SK-N-SH (cell line): ENCODE results near the gene OR52M1. TPM values are rescaled to one million over a fixed set of nuclear protein-coding genes. Genes with fewer than 3 reads are reported as not detected.

ENCODE experiments used
- CTCF ChIA-PET: fragments of 300-600, 350-600 bp; formaldehyde crosslinking; extraction: SDS; loops from one replicate; lab custom pipeline; 2021; lab: Yijun Ruan, JAX
- POLR2A ChIA-PET: fragments of 350-600 bp; sonication (Branson Sonifier 250); formaldehyde crosslinking; extraction: SDS; loops from one replicate; lab custom pipeline; 2020; ENCODE audit warnings: antibody characterized with exemption, inconsistent platforms; lab: Yijun Ruan, JAX
- DNase-seq: peaks from one replicate; pipeline ENCODE4 v3.0.0; 2012
- H2AFZ ChIP-seq: fragments of 200-600 bp; sonication (generic); 2 replicates; pipeline ENCODE4 v1.8.1; 2016; ENCODE audit warnings: antibody characterized with exemption, mild to moderate bottlenecking, low read depth
- H3F3A ChIP-seq: fragments of 200-600 bp; sonication (generic); replicated peaks from 2 replicates; pipeline ENCODE3; 2016; ENCODE audit warnings: antibody characterized with exemption, mild to moderate bottlenecking; ENCODE audit not compliant: insufficient read depth
- H3K27ac ChIP-seq, 2 experiments: fragments of 200-500 bp in 1 of 2; fragments of 200-600 bp in 1 of 2; sonication (Bioruptor generic) in 1 of 2; sonication (generic), shearing (Covaris generic) in 1 of 2; 2 replicates each; pipeline versions ENCODE4 v1.5.1 to v1.6.1; 2014 to 2016; ENCODE audit warnings: low read depth in 2 of 2, inconsistent platforms in 1 of 2, low read length in 1 of 2, mild to moderate bottlenecking in 1 of 2, mixed read lengths in 1 of 2
- H3K27me3 ChIP-seq: fragments of 200-600 bp; sonication (generic), shearing (Covaris generic); 2 replicates; pipeline ENCODE4 v1.6.1; 2016; ENCODE audit warnings: mixed run types; ENCODE audit not compliant: insufficient read depth
- H3K36me3 ChIP-seq, 2 experiments: fragments of 200-500 bp in 1 of 2; fragments of 200-600 bp in 1 of 2; sonication (Bioruptor generic) in 1 of 2; sonication (generic) in 1 of 2; replicated peaks in 1 of 2; 2 replicates each; pipeline versions ENCODE3 to v1.5.1; 2014 to 2016; ENCODE audit warnings: low read length in 1 of 2, mild to moderate bottlenecking in 1 of 2; ENCODE audit not compliant: insufficient read depth in 2 of 2, control insufficient read depth in 1 of 2
- H3K4me1 ChIP-seq, 2 experiments: fragments of 200-500 bp in 1 of 2; fragments of 200-600 bp in 1 of 2; sonication (Bioruptor generic) in 1 of 2; sonication (generic), shearing (Covaris generic) in 1 of 2; 2 replicates each; pipeline versions ENCODE4 v1.5.1 to v1.6.1; 2014 to 2016; ENCODE audit warnings: low read depth in 1 of 2, low read length in 1 of 2, mixed run types in 1 of 2; ENCODE audit not compliant: insufficient read depth in 2 of 2, control insufficient read depth in 1 of 2
- H3K4me2 ChIP-seq: fragments of 200-600 bp; sonication (generic), shearing (Covaris generic); 2 replicates; pipeline ENCODE4 v1.6.1; 2017; ENCODE audit warnings: mixed run types
- H3K4me3 ChIP-seq, 2 experiments: fragments of 200-500 bp in 1 of 2; fragments of 200-600 bp in 1 of 2; sonication (Bioruptor generic) in 1 of 2; sonication (generic), shearing (Covaris generic) in 1 of 2; 2 replicates each; pipeline versions ENCODE4 v1.5.1 to v1.8.1; 2014 to 2016; ENCODE audit warnings: low read depth in 2 of 2, inconsistent platforms in 1 of 2, low read length in 1 of 2, mild to moderate bottlenecking in 1 of 2, mixed read lengths in 1 of 2, moderate library complexity in 1 of 2
- H3K79me2 ChIP-seq: fragments of 200-600 bp; sonication (generic); 2 replicates; pipeline ENCODE4 v1.8.1; 2017; ENCODE audit warnings: mild to moderate bottlenecking; ENCODE audit not compliant: insufficient read depth
- H3K9ac ChIP-seq: fragments of 200-600 bp; sonication (generic); 2 replicates; pipeline ENCODE4 v1.6.1; 2017; ENCODE audit warnings: mixed run types
- H3K9me2 ChIP-seq: fragments of 200-600 bp; sonication (generic); 2 replicates; pipeline ENCODE4 v1.6.1; 2017; ENCODE audit warnings: mixed run types
- H3K9me3 ChIP-seq: fragments of 200-600 bp; sonication (generic); 2 replicates; pipeline ENCODE4 v1.6.1; 2017; ENCODE audit warnings: mixed run types, mild to moderate bottlenecking, moderate library complexity
- H4K20me1 ChIP-seq: fragments of 200-600 bp; sonication (generic); 2 replicates; pipeline ENCODE4 v1.6.1; 2017; ENCODE audit warnings: mild to moderate bottlenecking, mixed run types; ENCODE audit not compliant: insufficient read depth
- CHD2 ChIP-seq: fragments of 150-350 bp; IDR thresholded peaks from 2 replicates; pipeline ENCODE4 v1.6.1; 2018; ENCODE audit warnings: low read length; ENCODE audit not compliant: partially characterized antibody
- IRF3 ChIP-seq: fragments of 150-350 bp; IDR thresholded peaks from 2 replicates; pipeline ENCODE4 v1.6.1; 2016; ENCODE audit warnings: mild to moderate bottlenecking, low read depth, low read length
- MAX ChIP-seq: IDR thresholded peaks from 2 replicates; pipeline ENCODE4 v1.4.0; 2012; ENCODE audit warnings: low read depth
- MEF2A ChIP-seq: IDR thresholded peaks from 2 replicates; pipeline ENCODE4 v1.4.0; 2012; ENCODE audit warnings: low read depth, borderline replicate concordance
- MXI1 ChIP-seq: IDR thresholded peaks from 2 replicates; pipeline ENCODE4 v1.6.1; 2012; ENCODE audit warnings: mild to moderate bottlenecking, low read depth, low read length, improper control_type of control experiment
- NFIC ChIP-seq: IDR thresholded peaks from 2 replicates; pipeline ENCODE4 v1.4.0; 2012; ENCODE audit warnings: borderline replicate concordance
- PBX3 ChIP-seq: IDR thresholded peaks from 2 replicates; pipeline ENCODE4; 2012
- TAF1 ChIP-seq: IDR thresholded peaks from 2 replicates; pipeline ENCODE4 v1.6.1; 2012; ENCODE audit warnings: low read depth, mild to moderate bottlenecking, low read length, moderate library complexity, borderline replicate concordance
- TCF12 ChIP-seq: IDR thresholded peaks from 2 replicates; pipeline ENCODE4 v1.4.0; 2012
- USF1 ChIP-seq: IDR thresholded peaks from 2 replicates; pipeline ENCODE4 v1.4.0; 2012; ENCODE audit warnings: low read depth, borderline replicate concordance
- USF2 ChIP-seq: fragments of 150-350 bp; IDR thresholded peaks from 2 replicates; pipeline ENCODE4 v1.6.1; 2017; ENCODE audit warnings: antibody characterized with exemption, low read length, low read depth, borderline replicate concordance
- ZBTB33 ChIP-seq: IDR thresholded peaks from 2 replicates; pipeline ENCODE4 v1.4.0; 2012; ENCODE audit warnings: low read depth, borderline replicate concordance
- WGBS: methylation state at CpG from one replicate; pipeline ENCODE4 v1.1.6; 2017; ENCODE audit warnings: low lambda C conversion rate; 5-methylcytosine and 5-hydroxymethylcytosine counted together
- polyA plus RNA-seq, 3 experiments: library from polyadenylated mRNA; depleted of rRNA; stranded (reverse); fragments of >200 nt; gene quantifications; 2 replicates each; pipeline ENCODE4 v1.2.3, GENCODE V29; 2012

OR52M1 gene
- polyA plus RNA-seq, 1 of the 3 experiments (the other 2 are of a cell fraction), result not detected

GRCh38 chr11:4576880-4577279 lies 31.9 kb downstream of the OR52M1 start:
- Histone ChIP-seq H3K79me2 (no peaks in the 10 kb centered on the region), H3K4me1 (no peaks in the 10 kb centered on the region), H3K9ac (no peak overlapping the region), H3K36me3 (no peaks in the 10 kb centered on the region), H3K4me2 (no peak overlapping the region), H4K20me1 (no peaks in the 10 kb centered on the region), H2AFZ (no peak overlapping the region), H3K27me3 (peaks cover 10% of the 10 kb centered on the region; the same call in 1 of the 2 replicates), H3K9me3 (no peaks in the 10 kb centered on the region), H3K9me2 (no peaks in the 10 kb centered on the region), H3K27ac (no peak overlapping the region), H3F3A (no peaks in the 10 kb centered on the region), H3K4me3 (no peak overlapping the region)
- POLR2A ChIA-PET, result no interaction called here
- no peak for TF ChIP-seq MAX
- no peak for TF ChIP-seq USF1
- TF ChIP-seq USF2, result no peak
- no peak for TF ChIP-seq TAF1
- TF ChIP-seq CHD2, result no peak
- no peak for TF ChIP-seq ZBTB33
- 7% methylated on average over 3 of the region's 3 CpGs for WGBS
- no peak for DNase-seq
- CTCF ChIA-PET, result no interaction called here

- no peak overlapping the region for H3K4me2 ChIP-seq
- 2% methylated on average over 2 of the region's 2 CpGs for WGBS
- H3K36me3 ChIP-seq, result no peaks in the 10 kb centered on the region
- no peaks in the 10 kb centered on the region for H3K4me1 ChIP-seq
- H3K4me3 ChIP-seq, result no peak overlapping the region
- POLR2A ChIA-PET, result no interaction called here
- no peaks in the 10 kb centered on the region for H3F3A ChIP-seq
- H2AFZ ChIP-seq, result no peak overlapping the region
- H4K20me1 ChIP-seq, result no peaks in the 10 kb centered on the region
- no peaks in the 10 kb centered on the region for H3K9me2 ChIP-seq
- no peak overlapping the region for H3K9ac ChIP-seq
- no peak overlapping the region for H3K27ac ChIP-seq
- TF ChIP-seq MEF2A, result no peak
- no peak for TF ChIP-seq MXI1
- no peak for TF ChIP-seq CHD2
- no peak for TF ChIP-seq MAX
- no peak for TF ChIP-seq PBX3
- no peak for TF ChIP-seq IRF3
- no peak for TF ChIP-seq NFIC
- TF ChIP-seq USF2, result no peak
- TF ChIP-seq ZBTB33, result no peak
- no peak for TF ChIP-seq TCF12
- TF ChIP-seq, all 33 proteins: peak for 0
- H3K27me3 ChIP-seq, result peaks cover 14% of the 10 kb centered on the region; the same call in 1 of the 2 replicates
- CTCF ChIA-PET, result interaction anchor here (1.4 kb wide), 1 partner anchor 395 kb away, joined by 3 read pairs; no protein-coding TSS in a partner anchor
- no peak for DNase-seq
- H3K9me3 ChIP-seq, result no peaks in the 10 kb centered on the region
- no peaks in the 10 kb centered on the region for H3K79me2 ChIP-seq
Observed at GRCh38 chr11:4577761-4578160, 32.8 kb downstream of the OR52M1 start.
